Fibroblast of lung (primary cell): ENCODE results near the gene OMP. TPM values are rescaled to one million over a fixed set of nuclear protein-coding genes. Genes with fewer than 3 reads are reported as not detected.

Experiments used
- DNase-seq, 2 donors: peaks; one replicate each; pipeline versions ENCODE4 v3.0.0 to v3.0.0-alpha.2; 2010; ENCODE audit warnings: low read depth in 2 of 2
- H2AFZ ChIP-seq: 2 replicates; pipeline ENCODE4 v1.5.1; 2012; ENCODE audit warnings: low read length, control low read depth, inconsistent platforms
- H3K27ac ChIP-seq: 2 replicates; pipeline ENCODE4 v1.5.1; 2011; ENCODE audit warnings: low read length, control low read depth; ENCODE audit not compliant: insufficient read depth
- H3K27me3 ChIP-seq: 2 replicates; pipeline ENCODE4 v1.5.1; 2011; ENCODE audit warnings: mild to moderate bottlenecking, low read length; ENCODE audit not compliant: control insufficient read depth, insufficient read depth
- H3K36me3 ChIP-seq: 2 replicates; pipeline ENCODE4 v1.5.1; 2011; ENCODE audit warnings: low read length; ENCODE audit not compliant: control insufficient read depth, insufficient read depth
- H3K4me1 ChIP-seq: 2 replicates; pipeline ENCODE4 v1.5.1; 2011; ENCODE audit warnings: low read length; ENCODE audit not compliant: control insufficient read depth, insufficient read depth; ENCODE audit errors: extremely low read depth
- H3K4me2 ChIP-seq: 2 replicates; pipeline ENCODE4 v1.5.1; 2011; ENCODE audit warnings: low read length, control low read depth; ENCODE audit not compliant: insufficient read depth; ENCODE audit errors: extremely low read depth
- H3K4me3 ChIP-seq, 4 experiments: fragments of 200-600 bp in 1 of 4; sonication (generic) in 1 of 4; replicated peaks in 1 of 4; 2 replicates each; pipeline ENCODE4 v1.5.1; 2011 to 2016; ENCODE audit warnings: low read length in 4 of 4, low read depth in 3 of 4, mild to moderate bottlenecking in 3 of 4, control low read depth in 2 of 4, inconsistent platforms in 1 of 4, mixed read lengths in 1 of 4; ENCODE audit not compliant: insufficient read depth in 1 of 4; ENCODE audit errors: control extremely low read depth in 1 of 4
- H3K79me2 ChIP-seq: 2 replicates; pipeline ENCODE4 v1.5.1; 2012; ENCODE audit warnings: mild to moderate bottlenecking, low read length, inconsistent platforms; ENCODE audit not compliant: control insufficient read depth, insufficient read depth
- H3K9ac ChIP-seq: 2 replicates; pipeline ENCODE4 v1.5.1; 2011; ENCODE audit warnings: mild to moderate bottlenecking, low read length, control low read depth; ENCODE audit not compliant: insufficient read depth
- H3K9me3 ChIP-seq: 2 replicates; pipeline ENCODE4 v1.5.1; 2012; ENCODE audit warnings: low read depth, low read length; ENCODE audit not compliant: control insufficient read depth, insufficient read depth
- H4K20me1 ChIP-seq: 2 replicates; pipeline ENCODE4 v1.5.1; 2011; ENCODE audit warnings: low read length; ENCODE audit not compliant: control insufficient read depth, insufficient read depth; ENCODE audit errors: extremely low read depth
- EZH2 ChIP-seq: IDR thresholded peaks from 2 replicates; pipeline ENCODE4 v1.5.1; 2012; ENCODE audit warnings: low read length, control low read depth, mild to moderate bottlenecking; ENCODE audit errors: missing control alignments
- polyA plus RNA-seq, 2 donors: library from polyadenylated mRNA; depleted of rRNA in 1 of 2; stranded (reverse) in 1 of 2; unstranded in 1 of 2; fragments of >200 nt; gene quantifications; 2 replicates each; pipeline ENCODE4 v1.2.1, GENCODE V29; 2011 to 2012; ENCODE audit warnings: missing spikeins in 1 of 2
- total RNA-seq: library from RNA; depleted of rRNA; stranded (reverse); fragments of >200 nt; gene quantifications from 2 replicates; pipeline ENCODE4 v1.2.1, GENCODE V29; 2014
- TF ChIP-seq, protein P1 (sequence below), 2 donors: IDR thresholded peaks in 1 of 2; conservative IDR thresholded peaks in 1 of 2; 1 replicate in 1 of 2; 2 replicates in 1 of 2; pipeline ENCODE4 v1.5.1; 2011 to 2012; ENCODE audit warnings: low read length in 2 of 2, control low read depth in 1 of 2, inconsistent platforms in 1 of 2, low read depth in 1 of 2, mild to moderate bottlenecking in 1 of 2

The OMP gene
- total and polyA plus RNA-seq, 2 donors (not counting 1 experiment from before 2014, with no cell fraction given) = 0.83 TPM; not detected in 1

DNA sequence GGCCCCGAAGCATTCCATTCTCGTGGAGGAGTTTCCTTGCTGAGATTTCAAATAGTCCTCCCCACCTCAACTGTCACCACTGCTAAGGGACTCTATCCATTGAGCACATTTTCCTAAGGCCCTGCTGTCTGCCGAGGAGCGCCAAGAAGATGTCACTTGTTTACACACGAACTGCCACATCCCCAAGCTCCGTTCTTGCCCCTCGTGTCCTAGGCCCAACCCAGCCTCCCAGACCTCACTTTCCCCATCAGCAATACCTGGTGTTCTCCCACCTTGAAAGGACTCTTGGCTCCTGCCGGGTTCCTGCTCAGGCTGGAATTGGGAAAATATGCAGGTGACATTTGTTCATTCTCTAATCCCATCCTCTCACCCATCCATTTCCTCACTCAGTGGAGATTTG is 21.4 kb downstream of the OMP start:
- Histone ChIP-seq H3K4me1 (no peaks in the 10 kb centered on the region), H3K27me3 (no peaks in the 10 kb centered on the region), H2AFZ (no peak overlapping the region), H3K36me3 (peaks cover 9% of the 10 kb centered on the region), H4K20me1 (no peaks in the 10 kb centered on the region), H3K27ac (no peak overlapping the region), H3K4me3 (no peak overlapping the region), H3K4me2 (no peak overlapping the region), H3K9ac (no peak overlapping the region), H3K79me2 (no peaks in the 10 kb centered on the region), H3K9me3 (no peaks in the 10 kb centered on the region)
- no peak for TF ChIP-seq EZH2
- TF ChIP-seq, protein P1, sequence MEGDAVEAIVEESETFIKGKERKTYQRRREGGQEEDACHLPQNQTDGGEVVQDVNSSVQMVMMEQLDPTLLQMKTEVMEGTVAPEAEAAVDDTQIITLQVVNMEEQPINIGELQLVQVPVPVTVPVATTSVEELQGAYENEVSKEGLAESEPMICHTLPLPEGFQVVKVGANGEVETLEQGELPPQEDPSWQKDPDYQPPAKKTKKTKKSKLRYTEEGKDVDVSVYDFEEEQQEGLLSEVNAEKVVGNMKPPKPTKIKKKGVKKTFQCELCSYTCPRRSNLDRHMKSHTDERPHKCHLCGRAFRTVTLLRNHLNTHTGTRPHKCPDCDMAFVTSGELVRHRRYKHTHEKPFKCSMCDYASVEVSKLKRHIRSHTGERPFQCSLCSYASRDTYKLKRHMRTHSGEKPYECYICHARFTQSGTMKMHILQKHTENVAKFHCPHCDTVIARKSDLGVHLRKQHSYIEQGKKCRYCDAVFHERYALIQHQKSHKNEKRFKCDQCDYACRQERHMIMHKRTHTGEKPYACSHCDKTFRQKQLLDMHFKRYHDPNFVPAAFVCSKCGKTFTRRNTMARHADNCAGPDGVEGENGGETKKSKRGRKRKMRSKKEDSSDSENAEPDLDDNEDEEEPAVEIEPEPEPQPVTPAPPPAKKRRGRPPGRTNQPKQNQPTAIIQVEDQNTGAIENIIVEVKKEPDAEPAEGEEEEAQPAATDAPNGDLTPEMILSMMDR (conservative IDR thresholded peaks at IDR 0.05 in 1 of 2, IDR thresholded peaks at IDR 0.05 in 1 of 2; ENCODE audit: low read depth in 1 of 2, low read length in 2 of 2) = no peak
- no peak for DNase-seq

DNA sequence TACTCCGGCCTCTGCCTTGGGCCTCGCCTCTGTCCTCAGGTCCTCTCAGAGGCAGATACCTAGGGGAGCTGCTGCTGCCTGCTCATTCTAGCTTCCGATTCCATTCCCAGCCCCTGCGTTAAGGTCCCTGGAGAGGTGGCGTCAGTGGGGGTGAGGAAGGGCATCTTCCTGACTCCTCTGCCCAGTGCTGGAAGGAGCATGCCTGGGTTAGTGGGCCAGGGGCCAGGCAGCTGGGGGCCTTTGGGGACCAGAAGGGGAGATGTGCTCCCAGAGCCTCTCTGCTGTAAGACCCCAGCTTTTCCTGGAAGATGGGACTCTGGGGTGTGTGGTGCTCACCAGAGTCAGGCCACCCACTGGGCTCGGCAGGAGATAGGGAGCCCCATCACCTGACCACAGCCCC is 21.8 kb downstream of the OMP start:
- H3K4me1 ChIP-seq = no peaks in the 10 kb centered on the region
- peaks cover 9% of the 10 kb centered on the region for H3K36me3 ChIP-seq
- no peak overlapping the region for H3K27ac ChIP-seq
- TF ChIP-seq EZH2 = no peak
- TF ChIP-seq, protein P1 (conservative IDR thresholded peaks at IDR 0.05 in 1 of 2, IDR thresholded peaks at IDR 0.05 in 1 of 2; ENCODE audit: low read depth in 1 of 2, low read length in 2 of 2) = no peak
- H3K27me3 ChIP-seq = no peaks in the 10 kb centered on the region
- DNase-seq = no peak
- H3K9ac ChIP-seq = no peak overlapping the region
- no peaks in the 10 kb centered on the region for H3K9me3 ChIP-seq
- no peak overlapping the region for H3K4me3 ChIP-seq
- no peak overlapping the region for H2AFZ ChIP-seq
- no peak overlapping the region for H3K4me2 ChIP-seq
- H3K79me2 ChIP-seq = no peaks in the 10 kb centered on the region
- no peaks in the 10 kb centered on the region for H4K20me1 ChIP-seq

DNA sequence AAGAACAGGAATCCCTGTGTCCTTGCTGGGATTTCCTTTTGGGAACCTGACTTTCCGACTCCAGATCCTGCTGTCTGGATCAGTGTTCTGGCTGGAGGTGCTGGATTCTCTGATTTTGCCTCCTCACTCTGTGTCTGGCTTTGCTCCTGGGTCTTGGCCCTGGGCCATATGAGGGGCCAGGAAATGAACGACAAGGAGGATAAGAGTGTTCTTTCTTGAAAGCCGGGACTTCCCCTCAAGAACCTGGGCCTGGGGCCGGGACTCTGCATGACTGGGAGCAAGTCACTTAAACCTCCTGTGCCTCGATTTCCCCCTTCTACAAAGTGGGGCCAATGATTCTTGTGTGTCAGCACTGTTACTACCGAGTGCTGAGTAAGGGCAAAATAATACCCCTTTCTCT is 22.6 kb downstream of the OMP start:
- peaks cover 9% of the 10 kb centered on the region for H3K36me3 ChIP-seq
- H3K4me1 ChIP-seq = no peaks in the 10 kb centered on the region
- H3K9ac ChIP-seq = no peak overlapping the region
- no peak overlapping the region for H2AFZ ChIP-seq
- H4K20me1 ChIP-seq = no peaks in the 10 kb centered on the region
- no peak for TF ChIP-seq EZH2
- TF ChIP-seq, protein P1 (conservative IDR thresholded peaks at IDR 0.05 in 1 of 2, IDR thresholded peaks at IDR 0.05 in 1 of 2; ENCODE audit: low read depth in 1 of 2, low read length in 2 of 2) = no peak
- no peaks in the 10 kb centered on the region for H3K79me2 ChIP-seq
- H3K27me3 ChIP-seq = no peaks in the 10 kb centered on the region
- H3K27ac ChIP-seq = no peak overlapping the region
- no peak overlapping the region for H3K4me2 ChIP-seq
- no peak overlapping the region for H3K4me3 ChIP-seq
- no peaks in the 10 kb centered on the region for H3K9me3 ChIP-seq
- no peak for DNase-seq
